Fibroblast of pulmonary artery (primary cell): Measurements from ENCODE around the gene GSTM4.
"Not testable (repeated sequence)": the region's sequence is repeated elsewhere in the genome, so short reads cannot be mapped to it uniquely, and the experiment has no call there.

Source experiments
- DNase-seq: peaks from one replicate; pipeline ENCODE4 v3.0.0-alpha.2; 2010; ENCODE audit warnings: low read depth
- H3K4me3 ChIP-seq: replicated peaks from 2 replicates; pipeline ENCODE4 v1.5.1; 2011; ENCODE audit warnings: low read depth, mild to moderate bottlenecking, control low read depth, low read length, moderate library complexity
- CTCF ChIP-seq: IDR thresholded peaks from 2 replicates; pipeline ENCODE4 v1.5.1; 2011; ENCODE audit warnings: mild to moderate bottlenecking, control low read depth, low read length, inconsistent platforms; ENCODE audit errors: missing control alignments

Gene GSTM4

GRCh38 chr1:109687641-109688499 is 32.0 kb downstream of the GSTM4 start, which contains the start of gene GSTM1:
GSTM1 (plus strand) TSS chr1:109687817; CDS start chr1:109687874, 57 bp downstream.
- DNase-seq = peak; percentile 70
- H3K4me3 ChIP-seq = peak within 1 kb of the TSS; percentile 55
- TF ChIP-seq CTCF = peak; percentile 15

GRCh38 chr1:109689844-109690405 is 34.0 kb downstream of the GSTM4 start:
- no peak overlapping the region for H3K4me3 ChIP-seq
- no peak for TF ChIP-seq CTCF
- no peak for DNase-seq

GRCh38 chr1:109691759-109692158 is 35.9 kb downstream of the GSTM4 start:
- no peak overlapping the region for H3K4me3 ChIP-seq
- DNase-seq = no peak
- no peak for TF ChIP-seq CTCF

GRCh38 chr1:109694400-109694799 is 38.5 kb downstream of the GSTM4 start:
- DNase-seq, H3K4me3 ChIP-seq: not testable (repeated sequence)

GRCh38 chr1:109695138-109695537 is 39.2 kb downstream of the GSTM4 start:
- DNase-seq, H3K4me3 ChIP-seq: not testable (repeated sequence)

GRCh38 chr1:109697066-109697465 is 41.2 kb downstream of the GSTM4 start:
- no peak for DNase-seq
- no peak for TF ChIP-seq CTCF
- H3K4me3 ChIP-seq = no peak overlapping the region

GRCh38 chr1:109697861-109698260 is 42.0 kb downstream of the GSTM4 start:
- DNase-seq, H3K4me3 ChIP-seq: not testable (repeated sequence)

GRCh38 chr1:109702940-109703339 is 47.0 kb downstream of the GSTM4 start:
- not testable (repeated sequence) for DNase-seq, H3K4me3 ChIP-seq

GRCh38 chr1:109704173-109704572 is 48.3 kb downstream of the GSTM4 start:
- no peak overlapping the region for H3K4me3 ChIP-seq
- DNase-seq = no peak
- no peak for TF ChIP-seq CTCF
